Ovary (tissue), 3 donors: ENCODE data around the gene P4HB.

ENCODE experiments used
- CTCF ChIP-seq, 3 donors: fragments of 450-650 bp in 2 of 3; fragments of 200-600 bp in 1 of 3; IDR thresholded peaks; one replicate each; pipeline versions ENCODE4 v1.5.1 to v1.8.0; 2016 to 2022; ENCODE audit warnings: antibody characterized with exemption in 3 of 3, mild to moderate bottlenecking in 1 of 3
- EP300 ChIP-seq: sonication (generic); formaldehyde crosslinking; IDR thresholded peaks from one replicate; pipeline ENCODE4 v1.6.1; 2017; ENCODE audit warnings: antibody characterized with exemption
- POLR2A ChIP-seq: fragments of 450-650 bp; IDR thresholded peaks from one replicate; pipeline ENCODE4 v1.6.1; 2017; ENCODE audit warnings: antibody characterized with exemption, mild to moderate bottlenecking, moderate library complexity
- donor health status: DM: no; HTN: no; CAD: no.

GRCh38 chr17:81825841-81826466 lies 34.4 kb downstream of the P4HB start:
- TF ChIP-seq CTCF (IDR thresholded peaks at IDR 0.05) (no peak), POLR2A (no peak), EP300 (no peak)
